Astrocyte of the hippocampus (primary cell): ENCODE measurements around the gene PRKCA.
"Not testable (repeated sequence)": the region's sequence is repeated elsewhere in the genome, so short reads cannot be mapped to it uniquely, and the experiment has no call there.

Experiments
- DNase-seq: peaks from one replicate; pipeline ENCODE4 v3.0.0; 2011; ENCODE audit warnings: low read depth, low spot score

PRKCA gene

GRCh38 chr17:66487981-66488468, 185.6 kb downstream of the PRKCA start:
- DNase-seq, result no peak

DNA sequence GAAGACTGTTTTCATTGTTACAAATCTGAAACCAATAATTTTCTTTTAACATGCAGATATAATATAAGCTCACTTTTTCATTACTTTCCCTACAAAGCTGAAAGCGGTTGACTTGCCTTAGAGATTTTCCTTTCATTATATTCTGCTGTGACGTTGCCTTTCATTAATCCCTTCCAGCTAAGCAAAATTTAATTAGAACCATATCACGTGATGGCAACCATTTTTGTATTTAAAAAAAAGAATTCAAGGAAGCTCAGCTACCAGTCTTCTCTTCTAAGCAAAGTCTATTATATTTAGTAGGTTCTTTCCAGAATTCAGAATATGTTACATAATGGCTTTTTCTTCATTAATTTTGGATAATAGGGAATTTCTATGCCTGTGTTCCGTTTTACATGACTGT, 186.5 kb downstream of the PRKCA start:
- DNase-seq, result no peak

GRCh38 chr17:66489576-66489975, 187.2 kb downstream of the PRKCA start:
- not testable (repeated sequence) for DNase-seq

GRCh38 chr17:66491213-66491612, 188.8 kb downstream of the PRKCA start:
- no peak for DNase-seq

DNA sequence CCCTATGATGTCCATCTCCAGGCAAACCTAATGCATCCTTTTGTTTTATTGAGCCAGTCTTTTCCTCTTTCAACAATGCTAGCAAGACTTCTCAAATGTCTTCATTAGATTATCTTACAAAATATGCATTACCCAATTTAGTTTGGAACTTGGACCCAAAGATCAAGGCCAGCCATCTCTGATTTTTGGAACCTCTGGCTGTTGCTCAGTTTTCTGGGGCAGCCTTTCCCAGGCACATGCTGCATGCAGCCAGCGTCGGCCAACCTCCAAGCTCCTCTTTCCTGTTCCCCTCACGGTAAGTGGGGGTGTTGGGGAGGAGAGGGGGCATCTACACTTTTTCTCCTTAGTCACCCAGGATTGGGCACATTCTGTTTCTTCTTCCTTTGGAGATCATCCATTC, 189.3 kb downstream of the PRKCA start:
- no peak for DNase-seq

DNA sequence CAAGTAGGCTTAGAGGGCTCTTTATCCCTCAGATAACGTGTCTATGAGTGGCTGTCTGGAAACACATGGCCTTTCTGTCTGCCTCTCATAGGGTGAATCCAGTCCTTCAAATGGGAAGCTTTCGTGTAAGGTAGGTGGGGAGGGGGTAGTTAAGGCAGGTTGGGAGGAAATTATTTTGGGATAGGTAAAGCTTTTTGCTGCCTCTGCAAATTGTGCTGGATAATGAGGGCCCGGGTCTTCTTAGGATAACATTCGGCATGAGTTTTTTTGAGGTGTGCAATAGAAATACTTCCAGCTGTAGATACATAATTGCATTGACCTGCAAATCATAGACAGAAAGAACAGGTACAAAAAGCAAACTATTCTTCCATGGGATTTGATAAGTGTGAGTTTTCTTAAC, 189.7 kb downstream of the PRKCA start:
- DNase-seq, result no peak

GRCh38 chr17:66492561-66493005, 190.2 kb downstream of the PRKCA start:
- DNase-seq, result no peak

GRCh38 chr17:66493283-66494019, 191.0 kb downstream of the PRKCA start:
- DNase-seq, result peak; percentile 51

DNA sequence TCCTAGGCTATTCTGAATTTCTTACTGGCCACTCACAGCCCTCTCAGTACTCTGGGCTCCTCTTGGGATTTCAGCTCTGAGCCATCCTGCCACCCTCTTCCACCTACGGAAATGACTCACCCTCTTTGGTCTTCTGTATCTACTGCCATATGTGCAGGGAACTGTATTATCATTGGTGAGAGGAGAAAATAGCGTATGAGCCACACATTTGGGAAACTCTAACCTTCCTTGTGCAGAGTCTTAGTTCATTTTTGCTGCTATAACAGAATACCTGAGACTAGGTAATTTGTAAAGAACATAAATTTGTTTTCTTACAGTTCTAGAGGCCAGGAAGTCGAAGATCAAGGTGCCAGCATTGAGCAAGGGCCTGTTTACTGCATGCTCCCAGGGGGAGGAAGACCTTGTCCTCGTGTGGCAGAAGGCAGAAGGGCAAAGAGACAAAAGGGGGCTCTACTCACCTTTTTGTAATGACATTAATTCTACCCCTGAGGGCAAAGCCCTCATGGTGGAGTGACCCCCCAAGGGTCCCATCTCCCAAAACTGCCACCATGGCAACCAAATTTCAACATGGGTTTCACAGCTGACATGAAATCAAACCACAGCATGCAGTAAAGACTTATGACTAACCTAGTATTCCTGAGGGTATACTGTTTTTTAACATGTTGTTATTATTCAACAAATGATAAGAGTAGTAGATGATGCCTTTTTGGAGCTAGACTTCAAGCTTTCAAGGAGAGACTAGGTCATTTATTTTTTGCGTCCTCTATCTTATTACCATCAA, 191.8 kb downstream of the PRKCA start:
- DNase-seq, result peak; percentile 76

GRCh38 chr17:66495035-66495434, 192.6 kb downstream of the PRKCA start:
- no peak for DNase-seq

GRCh38 chr17:66496306-66496705, 193.9 kb downstream of the PRKCA start:
- DNase-seq, result no peak

DNA sequence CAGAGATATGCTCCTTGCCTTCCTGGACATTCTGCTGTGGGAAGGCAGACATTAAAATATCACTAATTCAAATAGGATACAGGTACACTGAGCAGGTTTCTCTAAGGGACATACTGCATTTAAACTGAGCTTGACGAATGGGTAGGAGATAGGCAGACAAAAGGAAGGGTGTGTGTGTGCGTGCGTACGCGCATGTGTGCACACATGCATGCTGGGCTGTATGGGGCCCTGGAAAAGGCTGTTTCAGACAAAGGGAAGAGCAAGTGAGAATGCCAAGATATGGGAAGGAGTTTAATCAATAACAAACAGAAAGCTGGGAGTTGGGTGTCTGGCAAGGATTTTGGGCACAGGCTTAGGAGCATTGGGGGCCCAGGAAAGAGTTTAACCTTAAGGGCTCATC, 196.2 kb downstream of the PRKCA start:
- no peak for DNase-seq

GRCh38 chr17:66506641-66507040, 204.2 kb downstream of the PRKCA start:
- peak; percentile 16 for DNase-seq

GRCh38 chr17:66507103-66507923, 204.9 kb downstream of the PRKCA start:
- peak; percentile 81 for DNase-seq

GRCh38 chr17:66507982-66508760, 205.8 kb downstream of the PRKCA start:
- no peak for DNase-seq

- peak; percentile 73 for DNase-seq
Measured at GRCh38 chr17:66508896-66509844, 206.8 kb downstream of the PRKCA start.

DNA sequence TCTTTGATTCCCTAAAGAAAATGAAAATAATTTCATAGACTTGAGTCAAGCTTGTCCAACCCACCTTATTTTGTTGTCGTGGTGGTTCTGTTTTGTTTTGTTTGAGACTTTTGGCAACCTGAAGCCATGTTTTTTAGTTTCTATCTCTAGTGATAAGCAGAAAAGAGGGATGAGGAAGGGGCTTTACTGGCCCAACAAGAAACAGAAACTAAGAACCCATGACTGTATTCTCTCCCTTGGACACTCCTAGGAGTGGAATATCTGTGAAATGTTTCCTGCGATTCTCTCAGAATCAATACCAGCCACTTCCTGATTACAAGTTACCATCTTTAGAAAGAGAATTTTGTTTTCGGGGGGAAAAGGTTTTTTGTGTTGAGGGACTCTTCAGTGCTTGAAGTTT, 207.5 kb downstream of the PRKCA start:
- DNase-seq, result no peak

- DNase-seq, result no peak
Measured at GRCh38 chr17:66511135-66511534, 208.7 kb downstream of the PRKCA start.

GRCh38 chr17:66514227-66514806, 211.9 kb downstream of the PRKCA start:
- DNase-seq, result no peak

GRCh38 chr17:66515974-66516373, 213.6 kb downstream of the PRKCA start:
- DNase-seq, result no peak
